HepG2 (cell line): ENCODE measurements around the gene ITPR1. TPM values are rescaled to one million over a fixed set of nuclear protein-coding genes. Genes with fewer than 3 reads are reported as not detected.

ENCODE experiments used
- ATAC-seq: fragments of 200-7000 bp; cut with Tn5 transposase; 3 replicates; pipeline ENCODE4 v1.9.1; 2020; ENCODE audit warnings: mild to moderate bottlenecking, moderate library complexity
- BruUV-seq: library from RNA; stranded (reverse); fragments of 400-500 nt; replicated peaks from 2 replicates; lab custom pipeline; 2021; lab: Mats Ljungman, UMichigan
- CTCF ChIA-PET: fragments of 300-600 bp; formaldehyde crosslinking; extraction: SDS; loops from one replicate; lab custom pipeline; 2021; ENCODE audit warnings: low total read pairs, inconsistent platforms, low intra/inter-chr PET ratio; lab: Yijun Ruan, JAX
- POLR2A ChIA-PET: fragments of 350-600 bp; sonication (Branson Sonifier 250); formaldehyde crosslinking; loops from one replicate; lab custom pipeline; 2020; ENCODE audit warnings: antibody characterized with exemption, inconsistent platforms; lab: Yijun Ruan, JAX
- DNase-seq: peaks from one replicate; pipeline ENCODE4 v3.0.0-alpha.2; 2015; ENCODE audit warnings: low spot score
- FAIRE-seq: peaks from 3 replicates; lab custom pipeline; 2011; peaks lifted over from hg19 to GRCh38; lab: Jason Lieb, UNC
- H2AFZ ChIP-seq: one replicate; pipeline ENCODE4 v1.6.1; 2011; ENCODE audit warnings: low read length, inconsistent platforms
- H3K27ac ChIP-seq: fragments of 300-600 bp; 3 replicates; pipeline ENCODE4 v1.8.0; 2011; ENCODE audit warnings: mixed run types, mild to moderate bottlenecking, mixed read lengths, low read length, inconsistent platforms; ENCODE audit not compliant: insufficient read depth; ENCODE audit errors: extremely low read length
- H3K27me3 ChIP-seq, 2 experiments: fragments of 200-600 bp in 1 of 2; 2 replicates in 1 of 2; 3 replicates in 1 of 2; pipeline versions ENCODE4 v1.6.0 to v1.8.0; 2011; ENCODE audit warnings: low read length in 2 of 2, mild to moderate bottlenecking in 2 of 2, moderate library complexity in 2 of 2, inconsistent platforms in 1 of 2; ENCODE audit not compliant: insufficient read depth in 2 of 2, control insufficient read depth in 1 of 2
- H3K36me3 ChIP-seq, 2 experiments: fragments of 200-600 bp in 1 of 2; replicated peaks in 1 of 2; 2 replicates in 1 of 2; 3 replicates in 1 of 2; pipeline versions ENCODE4 v1.5.1 to v1.8.0; 2011; ENCODE audit warnings: low read length in 2 of 2, inconsistent platforms in 1 of 2; ENCODE audit not compliant: insufficient read depth in 2 of 2, control insufficient read depth in 1 of 2
- H3K4me1 ChIP-seq: 2 replicates; pipeline ENCODE4 v1.5.1; 2012; ENCODE audit warnings: low read length, inconsistent platforms; ENCODE audit not compliant: insufficient read depth
- H3K4me2 ChIP-seq: 2 replicates; pipeline ENCODE4 v1.6.0; 2011; ENCODE audit warnings: low read depth, low read length, inconsistent platforms
- H3K4me3 ChIP-seq, 3 experiments: fragments of 200-600 bp in 1 of 3; sonication (generic), shearing (Covaris generic) in 1 of 3; replicated peaks in 1 of 3; 2 replicates each; pipeline ENCODE4 v1.5.1; 2011 to 2016; ENCODE audit warnings: low read length in 3 of 3, inconsistent platforms in 2 of 3, low read depth in 2 of 3, mild to moderate bottlenecking in 2 of 3, control low read depth in 1 of 3, mixed read lengths in 1 of 3; ENCODE audit not compliant: insufficient read depth in 1 of 3
- H3K79me2 ChIP-seq: one replicate; pipeline ENCODE4 v1.6.1; 2011; ENCODE audit warnings: low read length, inconsistent platforms; ENCODE audit not compliant: insufficient read depth
- H3K9ac ChIP-seq: 2 replicates; pipeline ENCODE4 v1.6.0; 2011; ENCODE audit warnings: mild to moderate bottlenecking, low read depth, low read length, inconsistent platforms; ENCODE audit not compliant: insufficient read depth
- H3K9me3 ChIP-seq: 2 replicates; pipeline ENCODE4 v1.5.1; 2012; ENCODE audit warnings: mild to moderate bottlenecking, low read length
- H4K20me1 ChIP-seq: 2 replicates; pipeline ENCODE4 v1.6.0; 2011; ENCODE audit warnings: inconsistent platforms, mild to moderate bottlenecking, low read length, moderate library complexity; ENCODE audit not compliant: insufficient read depth
- CBX5 ChIP-seq: sonication (generic); formaldehyde crosslinking; IDR thresholded peaks from 2 replicates; pipeline ENCODE4 v1.4.0; 2020; ENCODE audit warnings: missing genetic modification reagents, borderline replicate concordance
- HES4 ChIP-seq: sonication (generic); formaldehyde crosslinking; IDR thresholded peaks from 2 replicates; pipeline ENCODE4 v1.9.0; 2021; ENCODE audit warnings: mild to moderate bottlenecking, missing genetic modification reagents, borderline replicate concordance
- MEIS2 ChIP-seq: sonication (generic); formaldehyde crosslinking; IDR thresholded peaks from 2 replicates; pipeline ENCODE4 v1.9.0; 2021; ENCODE audit warnings: mild to moderate bottlenecking, missing genetic modification reagents
- PHF5A ChIP-seq: IDR thresholded peaks from one replicate; pipeline ENCODE4 v1.6.1; 2018; ENCODE audit warnings: low read depth, missing genetic modification reagents; ENCODE audit not compliant: unreplicated experiment
- PTBP1 ChIP-seq: fragments of 200-400 bp; formaldehyde crosslinking; IDR thresholded peaks from 2 replicates; pipeline ENCODE4 v1.6.1; 2018; ENCODE audit warnings: low read length, low read depth; ENCODE audit not compliant: poor library complexity, severe bottlenecking
- WIZ ChIP-seq: sonication (generic); formaldehyde crosslinking; IDR thresholded peaks from 2 replicates; pipeline ENCODE4 v1.5.1; 2020; ENCODE audit warnings: mild to moderate bottlenecking, missing genetic modification reagents
- YEATS2 ChIP-seq: sonication (generic); formaldehyde crosslinking; IDR thresholded peaks from 2 replicates; pipeline ENCODE4 v1.4.0; 2020; ENCODE audit warnings: missing genetic modification reagents, borderline replicate concordance
- ZNF333 ChIP-seq: sonication (generic); formaldehyde crosslinking; IDR thresholded peaks from 2 replicates; pipeline ENCODE4 v1.4.0; 2020; ENCODE audit warnings: mild to moderate bottlenecking, missing genetic modification reagents, borderline replicate concordance
- ZNF33B ChIP-seq: sonication (generic); formaldehyde crosslinking; IDR thresholded peaks from 2 replicates; pipeline ENCODE4 v1.5.1; 2020; ENCODE audit warnings: mild to moderate bottlenecking, missing genetic modification reagents
- ZNF724P ChIP-seq: sonication (generic); formaldehyde crosslinking; IDR thresholded peaks from 2 replicates; pipeline ENCODE4 v1.8.0; 2022; ENCODE audit warnings: missing genetic modification reagents, borderline replicate concordance
- ZNF883 ChIP-seq: sonication (generic); formaldehyde crosslinking; IDR thresholded peaks from 2 replicates; pipeline ENCODE4 v1.5.1; 2020; ENCODE audit warnings: mild to moderate bottlenecking, missing genetic modification reagents; ENCODE audit errors: not compliant biosample characterization
- WGBS: methylation state at CpG from one replicate; pipeline ENCODE4 v1.1.6; 2017; ENCODE audit warnings: low lambda C conversion rate; 5-methylcytosine and 5-hydroxymethylcytosine counted together
- in situ Hi-C: cut with HindIII; loops from 2 replicates; pipeline ENCODE4 v1.10.0; 2017; ENCODE audit warnings: low pct_unique_long_range_greater_than_20kb; ENCODE audit not compliant: extremely low pct_ligation_motif_present
- intact Hi-C: fragments of 100-400 bp; cut with micrococcal nuclease; formaldehyde crosslinking; loops from one replicate; pipeline ENCODE4 v1.10.0; 2022; ENCODE audit not compliant: unreplicated experiment
- polyA plus RNA-seq, 8 experiments: library from polyadenylated mRNA; depleted of rRNA in 3 of 8; stranded (reverse) in 7 of 8; unstranded in 1 of 8; fragments of >200 nt; fragmentation: Illumina TruSeq in 4 of 8; extraction: Trizol in 4 of 8; gene quantifications; 2 replicates each; pipeline versions ENCODE4 v1.2.1 to v1.2.3, GENCODE V29; 2011 to 2016; ENCODE audit warnings: low read depth in 4 of 8, missing spikeins in 1 of 8, mixed read lengths in 1 of 8; ENCODE audit not compliant: insufficient read depth in 1 of 8
- total RNA-seq, 5 experiments: library from RNA; depleted of rRNA; stranded (reverse); fragments of >200 nt; fragmentation: Illumina TruSeq; extraction: Trizol; gene quantifications; 2 replicates each; pipeline ENCODE4 v1.2.3, GENCODE V29; 2016; ENCODE audit warnings: low read depth in 1 of 5
- TF ChIP-seq, protein P1 (sequence below): sonication (generic); formaldehyde crosslinking; IDR thresholded peaks from 2 replicates; pipeline ENCODE4 v1.5.0; 2020; ENCODE audit warnings: missing genetic modification reagents
- TF ChIP-seq, protein P2 (sequence below): sonication (generic); formaldehyde crosslinking; IDR thresholded peaks from 2 replicates; pipeline ENCODE4 v1.8.0; 2023; ENCODE audit warnings: mild to moderate bottlenecking, missing genetic modification reagents
- TF ChIP-seq, protein P3 (sequence below): sonication (generic); formaldehyde crosslinking; IDR thresholded peaks from 2 replicates; pipeline ENCODE4 v1.4.0; 2020; ENCODE audit warnings: missing genetic modification reagents, mild to moderate bottlenecking, borderline replicate concordance
- TF ChIP-seq, protein P4 (sequence below): IDR thresholded peaks from 2 replicates; pipeline ENCODE4 v1.6.1; 2016; ENCODE audit warnings: low read depth, borderline replicate concordance

The ITPR1 gene
- total and polyA plus RNA-seq, 2 of the 13 experiments (the other 11 are each of a cell fraction or from before 2014, with no cell fraction given) = 10.0 to 11.4 TPM

DNA sequence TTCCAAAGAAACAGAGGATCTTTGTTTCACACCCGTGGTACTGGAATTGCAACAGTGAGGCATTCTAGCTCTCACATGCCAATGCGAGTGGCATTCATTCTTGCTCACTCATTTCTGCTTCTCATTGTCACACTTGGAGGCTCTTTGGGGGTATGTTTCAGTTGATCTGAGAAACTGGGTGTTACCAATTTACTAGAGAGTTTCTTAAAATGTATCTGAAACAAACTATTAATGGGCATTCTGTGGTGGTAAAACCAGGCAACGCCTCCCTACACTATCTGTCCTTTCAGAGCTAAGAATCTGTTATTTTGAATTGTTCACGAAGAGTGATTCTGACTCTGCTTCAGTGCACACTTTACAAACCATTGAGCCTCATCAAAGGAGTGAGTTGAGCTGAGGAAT lies 345.5 kb downstream of the ITPR1 start:
- ChIA-PET POLR2A (no interaction called here), CTCF (no interaction called here)
- TF ChIP-seq PHF5A (CRISPR knock-in tag) (no peak), CBX5 (CRISPR knock-in tag) (no peak), PTBP1 (no peak)
- H3K9me3 ChIP-seq = no peaks in the 10 kb centered on the region
- no peak overlapping the region for H3K9ac ChIP-seq
- WGBS = 91% methylated on average over 4 of the region's 4 CpGs
- FAIRE-seq = no peak
- no peak overlapping the region for H2AFZ ChIP-seq
- H3K36me3 ChIP-seq = peaks cover 4 to 18% of the 10 kb centered on the region in 2 experiments; a peak in 3 of 5 replicates
- ATAC-seq = no peak
- no peak overlapping the region for H3K4me3 ChIP-seq
- BruUV-seq = no TSS peak
- intact Hi-C loops = no loop called here
- in situ Hi-C loops = no loop called here
- H3K27ac ChIP-seq = no peak overlapping the region
- H3K79me2 ChIP-seq = no peaks in the 10 kb centered on the region
- no peaks in the 10 kb centered on the region for H4K20me1 ChIP-seq
- no peak for DNase-seq
- H3K27me3 ChIP-seq = no peaks in the 10 kb centered on the region
- no peak overlapping the region for H3K4me2 ChIP-seq
- H3K4me1 ChIP-seq = no peaks in the 10 kb centered on the region

DNA sequence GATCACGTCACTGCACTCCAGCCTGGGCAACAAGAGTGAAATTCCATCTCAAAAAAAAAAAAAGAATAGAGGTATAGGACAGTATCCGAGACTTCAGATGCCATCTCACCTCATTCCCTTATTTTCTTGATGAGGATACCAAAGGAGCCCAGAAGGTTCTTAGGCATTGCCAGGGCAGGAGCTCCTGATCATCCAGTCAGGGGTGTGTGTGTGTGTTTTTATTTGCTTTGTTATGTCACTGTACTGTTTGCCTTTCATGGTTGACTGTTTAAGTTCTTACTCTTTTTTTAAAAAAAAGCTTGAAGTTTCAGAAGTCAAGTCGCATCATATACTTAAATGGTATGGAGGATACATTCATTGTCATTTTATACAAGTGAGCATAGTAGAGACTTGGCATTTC lies 346.1 kb downstream of the ITPR1 start:
- FAIRE-seq = no peak
- no peaks in the 10 kb centered on the region for H3K27me3 ChIP-seq
- in situ Hi-C loops (no loop called here), intact Hi-C loops (no loop called here)
- no peaks in the 10 kb centered on the region for H3K4me1 ChIP-seq
- H3K4me3 ChIP-seq = no peak overlapping the region
- POLR2A ChIA-PET = no interaction called here
- no peaks in the 10 kb centered on the region for H3K79me2 ChIP-seq
- H3K4me2 ChIP-seq = no peak overlapping the region
- no peak for DNase-seq
- no peak for ATAC-seq
- no peak overlapping the region for H3K9ac ChIP-seq
- peaks cover 4 to 18% of the 10 kb centered on the region in 2 experiments; a peak in 3 of 5 replicates for H3K36me3 ChIP-seq
- no peaks in the 10 kb centered on the region for H4K20me1 ChIP-seq
- 92% methylated on average over 3 of the region's 3 CpGs for WGBS
- CTCF ChIA-PET = no interaction called here
- H3K9me3 ChIP-seq = no peaks in the 10 kb centered on the region
- H3K27ac ChIP-seq = no peak overlapping the region
- BruUV-seq = no TSS peak
- H2AFZ ChIP-seq = no peak overlapping the region
- TF ChIP-seq ZNF333 (CRISPR knock-in tag) = no peak
- TF ChIP-seq ZNF724P = no peak
- TF ChIP-seq, protein P1, sequence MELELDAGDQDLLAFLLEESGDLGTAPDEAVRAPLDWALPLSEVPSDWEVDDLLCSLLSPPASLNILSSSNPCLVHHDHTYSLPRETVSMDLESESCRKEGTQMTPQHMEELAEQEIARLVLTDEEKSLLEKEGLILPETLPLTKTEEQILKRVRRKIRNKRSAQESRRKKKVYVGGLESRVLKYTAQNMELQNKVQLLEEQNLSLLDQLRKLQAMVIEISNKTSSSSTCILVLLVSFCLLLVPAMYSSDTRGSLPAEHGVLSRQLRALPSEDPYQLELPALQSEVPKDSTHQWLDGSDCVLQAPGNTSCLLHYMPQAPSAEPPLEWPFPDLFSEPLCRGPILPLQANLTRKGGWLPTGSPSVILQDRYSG = no peak
- no peak for TF ChIP-seq WIZ (CRISPR knock-in tag)
- TF ChIP-seq YEATS2 = no peak
- TF ChIP-seq, protein P2, sequence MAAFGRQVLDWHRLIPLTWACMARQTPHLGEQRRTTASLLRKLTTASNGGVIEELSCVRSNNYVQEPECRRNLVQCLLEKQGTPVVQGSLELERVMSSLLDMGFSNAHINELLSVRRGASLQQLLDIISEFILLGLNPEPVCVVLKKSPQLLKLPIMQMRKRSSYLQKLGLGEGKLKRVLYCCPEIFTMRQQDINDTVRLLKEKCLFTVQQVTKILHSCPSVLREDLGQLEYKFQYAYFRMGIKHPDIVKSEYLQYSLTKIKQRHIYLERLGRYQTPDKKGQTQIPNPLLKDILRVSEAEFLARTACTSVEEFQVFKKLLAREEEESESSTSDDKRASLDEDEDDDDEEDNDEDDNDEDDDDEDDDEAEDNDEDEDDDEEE (CRISPR knock-in tag) = no peak
- TF ChIP-seq HES4 = no peak
- TF ChIP-seq, protein P3, sequence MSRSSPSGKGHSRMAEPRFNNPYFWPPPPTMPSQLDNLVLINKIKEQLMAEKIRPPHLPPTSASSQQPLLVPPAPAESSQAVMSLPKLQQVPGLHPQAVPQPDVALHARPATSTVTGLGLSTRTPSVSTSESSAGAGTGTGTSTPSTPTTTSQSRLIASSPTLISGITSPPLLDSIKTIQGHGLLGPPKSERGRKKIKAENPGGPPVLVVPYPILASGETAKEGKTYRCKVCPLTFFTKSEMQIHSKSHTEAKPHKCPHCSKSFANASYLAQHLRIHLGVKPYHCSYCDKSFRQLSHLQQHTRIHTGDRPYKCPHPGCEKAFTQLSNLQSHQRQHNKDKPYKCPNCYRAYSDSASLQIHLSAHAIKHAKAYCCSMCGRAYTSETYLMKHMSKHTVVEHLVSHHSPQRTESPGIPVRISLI (CRISPR knock-in tag) = no peak
- no peak for TF ChIP-seq MEIS2 (CRISPR knock-in tag)
- TF ChIP-seq ZNF883 (CRISPR knock-in tag) = no peak
- TF ChIP-seq ZNF33B (CRISPR knock-in tag) = no peak
- TF ChIP-seq, protein P4, sequence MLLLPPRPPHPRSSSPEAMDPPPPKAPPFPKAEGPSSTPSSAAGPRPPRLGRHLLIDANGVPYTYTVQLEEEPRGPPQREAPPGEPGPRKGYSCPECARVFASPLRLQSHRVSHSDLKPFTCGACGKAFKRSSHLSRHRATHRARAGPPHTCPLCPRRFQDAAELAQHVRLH = no peak
